WTC11 (cell line): ENCODE results near the gene EFHD1.

ENCODE experiments used
- ATF1 ChIP-seq: sonication (generic); formaldehyde crosslinking; IDR thresholded peaks from 2 replicates; pipeline ENCODE4 v1.8.1; 2023; ENCODE audit warnings: mild to moderate bottlenecking, moderate library complexity, missing genetic modification reagents
- ATF3 ChIP-seq: sonication (generic); formaldehyde crosslinking; conservative IDR thresholded peaks from 2 replicates; pipeline ENCODE4 v1.8.1; 2022; ENCODE audit warnings: mild to moderate bottlenecking, missing genetic modification reagents
- CREM ChIP-seq: sonication (generic); formaldehyde crosslinking; IDR thresholded peaks from 2 replicates; pipeline ENCODE4 v1.8.1; 2022; ENCODE audit warnings: mild to moderate bottlenecking, missing genetic modification reagents, moderate library complexity
- CTCF ChIP-seq: fragments of 200-600 bp; IDR thresholded peaks from 2 replicates; pipeline ENCODE4 v1.8.0; 2022; ENCODE audit warnings: antibody characterized with exemption
- HMGXB4 ChIP-seq: sonication (generic); formaldehyde crosslinking; IDR thresholded peaks from 2 replicates; pipeline ENCODE4 v1.8.1; 2023; ENCODE audit warnings: mild to moderate bottlenecking, moderate library complexity, missing genetic modification reagents
- JUN ChIP-seq: sonication (generic); formaldehyde crosslinking; IDR thresholded peaks from 2 replicates; pipeline ENCODE4 v1.8.0; 2023; ENCODE audit warnings: mild to moderate bottlenecking, missing genetic modification reagents
- NR1H2 ChIP-seq: sonication (generic); formaldehyde crosslinking; IDR thresholded peaks from 2 replicates; pipeline ENCODE4 v1.9.0; 2021; ENCODE audit warnings: mild to moderate bottlenecking, moderate library complexity, missing genetic modification reagents
- SMAD3 ChIP-seq: sonication (generic); formaldehyde crosslinking; IDR thresholded peaks from 2 replicates; pipeline ENCODE4 v1.8.0; 2022; ENCODE audit warnings: missing genetic modification reagents, mild to moderate bottlenecking, borderline replicate concordance
- USF1 ChIP-seq: sonication (generic); formaldehyde crosslinking; IDR thresholded peaks from 2 replicates; pipeline ENCODE4 v1.8.0; 2022; ENCODE audit warnings: mild to moderate bottlenecking, missing genetic modification reagents
- TF ChIP-seq, protein P1 (sequence below): sonication (generic); formaldehyde crosslinking; IDR thresholded peaks from 2 replicates; pipeline ENCODE4 v1.8.1; 2023; ENCODE audit warnings: mild to moderate bottlenecking, missing genetic modification reagents, borderline replicate concordance
- TF ChIP-seq, protein P2 (sequence below): sonication (generic); formaldehyde crosslinking; IDR thresholded peaks from 2 replicates; pipeline ENCODE4 v1.8.0; 2023; ENCODE audit warnings: missing genetic modification reagents

GRCh38 chr2:232632229-232632903 lies 1.0 kb upstream of the EFHD1 start:
- TF ChIP-seq, protein P1, sequence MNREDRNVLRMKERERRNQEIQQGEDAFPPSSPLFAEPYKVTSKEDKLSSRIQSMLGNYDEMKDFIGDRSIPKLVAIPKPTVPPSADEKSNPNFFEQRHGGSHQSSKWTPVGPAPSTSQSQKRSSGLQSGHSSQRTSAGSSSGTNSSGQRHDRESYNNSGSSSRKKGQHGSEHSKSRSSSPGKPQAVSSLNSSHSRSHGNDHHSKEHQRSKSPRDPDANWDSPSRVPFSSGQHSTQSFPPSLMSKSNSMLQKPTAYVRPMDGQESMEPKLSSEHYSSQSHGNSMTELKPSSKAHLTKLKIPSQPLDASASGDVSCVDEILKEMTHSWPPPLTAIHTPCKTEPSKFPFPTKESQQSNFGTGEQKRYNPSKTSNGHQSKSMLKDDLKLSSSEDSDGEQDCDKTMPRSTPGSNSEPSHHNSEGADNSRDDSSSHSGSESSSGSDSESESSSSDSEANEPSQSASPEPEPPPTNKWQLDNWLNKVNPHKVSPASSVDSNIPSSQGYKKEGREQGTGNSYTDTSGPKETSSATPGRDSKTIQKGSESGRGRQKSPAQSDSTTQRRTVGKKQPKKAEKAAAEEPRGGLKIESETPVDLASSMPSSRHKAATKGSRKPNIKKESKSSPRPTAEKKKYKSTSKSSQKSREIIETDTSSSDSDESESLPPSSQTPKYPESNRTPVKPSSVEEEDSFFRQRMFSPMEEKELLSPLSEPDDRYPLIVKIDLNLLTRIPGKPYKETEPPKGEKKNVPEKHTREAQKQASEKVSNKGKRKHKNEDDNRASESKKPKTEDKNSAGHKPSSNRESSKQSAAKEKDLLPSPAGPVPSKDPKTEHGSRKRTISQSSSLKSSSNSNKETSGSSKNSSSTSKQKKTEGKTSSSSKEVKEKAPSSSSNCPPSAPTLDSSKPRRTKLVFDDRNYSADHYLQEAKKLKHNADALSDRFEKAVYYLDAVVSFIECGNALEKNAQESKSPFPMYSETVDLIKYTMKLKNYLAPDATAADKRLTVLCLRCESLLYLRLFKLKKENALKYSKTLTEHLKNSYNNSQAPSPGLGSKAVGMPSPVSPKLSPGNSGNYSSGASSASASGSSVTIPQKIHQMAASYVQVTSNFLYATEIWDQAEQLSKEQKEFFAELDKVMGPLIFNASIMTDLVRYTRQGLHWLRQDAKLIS (CRISPR knock-in tag) = no peak
- TF ChIP-seq JUN (CRISPR knock-in tag) (no peak), SMAD3 (CRISPR knock-in tag) (no peak), NR1H2 (CRISPR knock-in tag) (no peak), CTCF (no peak), ATF1 (CRISPR knock-in tag) (no peak), ATF3 (no peak), HMGXB4 (CRISPR knock-in tag) (no peak), CREM (CRISPR knock-in tag) (no peak), USF1 (CRISPR knock-in tag) (no peak)
- TF ChIP-seq, protein P2, sequence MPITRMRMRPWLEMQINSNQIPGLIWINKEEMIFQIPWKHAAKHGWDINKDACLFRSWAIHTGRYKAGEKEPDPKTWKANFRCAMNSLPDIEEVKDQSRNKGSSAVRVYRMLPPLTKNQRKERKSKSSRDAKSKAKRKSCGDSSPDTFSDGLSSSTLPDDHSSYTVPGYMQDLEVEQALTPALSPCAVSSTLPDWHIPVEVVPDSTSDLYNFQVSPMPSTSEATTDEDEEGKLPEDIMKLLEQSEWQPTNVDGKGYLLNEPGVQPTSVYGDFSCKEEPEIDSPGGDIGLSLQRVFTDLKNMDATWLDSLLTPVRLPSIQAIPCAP (CRISPR knock-in tag) = no peak
